ENCODE measurements around the gene MYRIP. TPM values are rescaled to one million over a fixed set of nuclear protein-coding genes. Genes with fewer than 3 reads are reported as not detected.

Gene MYRIP
- total RNA-seq, 1 experiment from 2014 or later: 0.59 TPM

- H3K4me1 ChIP-seq: no peaks in the 10 kb centered on the region
- no peaks in the 10 kb centered on the region for H3K9me3 ChIP-seq
- no peak for DNase-seq
- CTCF ChIA-PET: no interaction called here
- no peaks in the 10 kb centered on the region; the same call in 1 of the 2 replicates for H3K27me3 ChIP-seq (replicated peaks; ENCODE audit: control insufficient read depth, insufficient read depth, low read length)
- Mint-ChIP-seq H3K9me3 (ENCODE audit: unreplicated experiment) (no peaks in the 10 kb centered on the region), H3K4me1 (ENCODE audit: low read depth, unreplicated experiment) (no peaks in the 10 kb centered on the region), H3K27ac (ENCODE audit: unreplicated experiment) (no peak overlapping the region), H3K27me3 (ENCODE audit: insufficient read depth, unreplicated experiment) (peaks cover 14% of the 10 kb centered on the region), H3K4me3 (ENCODE audit: unreplicated experiment) (no peak overlapping the region), H3K36me3 (ENCODE audit: insufficient read depth, unreplicated experiment) (no peaks in the 10 kb centered on the region)
- no peak overlapping the region for H3K4me3 ChIP-seq (ENCODE audit: low read depth, low read length)
- BruUV-seq (replicated peaks): no TSS peak
- H3K36me3 ChIP-seq (ENCODE audit: control insufficient read depth, insufficient read depth, low read length): no peaks in the 10 kb centered on the region
- intact Hi-C loops (cut with micrococcal nuclease; ENCODE audit: unreplicated experiment): no loop called here
- no peak for TF ChIP-seq CTCF (IDR thresholded peaks at IDR 0.05; ENCODE audit: insufficient read depth in 1 of 2, low read depth in 1 of 2, low read length in 1 of 2, severe bottlenecking in 1 of 2, unreplicated experiment in 1 of 2)
- POLR2A ChIA-PET: no interaction called here
Observed at GRCh38 chr3:40223856-40224255, 414.4 kb downstream of the MYRIP start.

DNA sequence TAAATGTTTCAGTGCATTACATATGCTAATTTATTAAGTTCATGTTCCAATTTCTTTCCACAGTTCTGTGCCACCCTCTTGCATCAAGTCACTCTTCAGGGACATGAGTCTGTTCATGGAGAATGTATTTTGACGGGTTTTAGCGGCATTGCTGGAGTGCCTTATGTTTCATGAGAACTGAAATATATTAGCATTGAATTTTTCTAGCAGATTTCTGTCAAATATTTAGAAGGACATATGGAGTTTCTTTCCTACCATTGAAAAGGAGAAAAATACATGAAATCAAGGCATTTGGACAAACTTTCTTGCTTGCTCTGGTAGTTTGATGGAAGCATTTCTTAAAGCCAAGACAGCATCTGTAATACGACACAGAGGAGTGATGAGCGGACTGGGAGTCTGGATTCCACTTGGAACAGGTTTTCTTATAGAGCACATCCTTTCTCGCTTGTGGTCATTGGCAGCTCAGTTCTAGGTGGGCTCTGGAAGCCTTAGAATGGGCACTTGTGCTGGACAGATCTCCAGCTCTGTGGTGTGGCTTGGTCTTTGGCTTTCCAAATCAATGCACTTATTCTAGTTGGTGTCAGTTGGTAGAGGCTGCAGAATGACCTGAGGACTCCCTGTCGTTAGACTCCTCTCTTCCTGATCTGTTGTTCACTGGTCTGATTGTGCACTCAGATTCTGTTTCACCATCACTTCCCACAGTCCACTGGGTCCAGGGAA lies 415.5 kb downstream of the MYRIP start:
- Mint-ChIP-seq H3K9me3 (ENCODE audit: unreplicated experiment) (no peaks in the 10 kb centered on the region), H3K27me3 (ENCODE audit: insufficient read depth, unreplicated experiment) (peaks cover 15% of the 10 kb centered on the region), H3K4me1 (ENCODE audit: low read depth, unreplicated experiment) (no peaks in the 10 kb centered on the region), H3K27ac (ENCODE audit: unreplicated experiment) (no peak overlapping the region), H3K4me3 (ENCODE audit: unreplicated experiment) (no peak overlapping the region), H3K36me3 (ENCODE audit: insufficient read depth, unreplicated experiment) (no peaks in the 10 kb centered on the region)
- CTCF ChIA-PET: no interaction called here
- no peaks in the 10 kb centered on the region for H3K9me3 ChIP-seq
- H3K27me3 ChIP-seq (replicated peaks; ENCODE audit: control insufficient read depth, insufficient read depth, low read length): no peaks in the 10 kb centered on the region; the same call in 1 of the 2 replicates
- intact Hi-C loops (cut with micrococcal nuclease; ENCODE audit: unreplicated experiment): no loop called here
- no peak for DNase-seq
- POLR2A ChIA-PET: no interaction called here
- BruUV-seq (replicated peaks): no TSS peak
- TF ChIP-seq CTCF (IDR thresholded peaks at IDR 0.05; ENCODE audit: insufficient read depth in 1 of 2, low read depth in 1 of 2, low read length in 1 of 2, severe bottlenecking in 1 of 2, unreplicated experiment in 1 of 2): no peak
- no peak overlapping the region for H3K4me3 ChIP-seq (ENCODE audit: low read depth, low read length)
- no peaks in the 10 kb centered on the region for H3K36me3 ChIP-seq (ENCODE audit: control insufficient read depth, insufficient read depth, low read length)
- H3K4me1 ChIP-seq: no peaks in the 10 kb centered on the region

GRCh38 chr3:40226636-40227035 lies 417.2 kb downstream of the MYRIP start:
- H3K36me3 ChIP-seq (ENCODE audit: control insufficient read depth, insufficient read depth, low read length): no peaks in the 10 kb centered on the region
- no peak overlapping the region for H3K27ac Mint-ChIP-seq (ENCODE audit: unreplicated experiment)
- no peaks in the 10 kb centered on the region for H3K36me3 Mint-ChIP-seq (ENCODE audit: insufficient read depth, unreplicated experiment)
- no peak overlapping the region for H3K4me3 ChIP-seq (ENCODE audit: low read depth, low read length)
- H3K4me3 Mint-ChIP-seq (ENCODE audit: unreplicated experiment): no peak overlapping the region
- ChIA-PET POLR2A (no interaction called here), CTCF (no interaction called here)
- H3K4me1 Mint-ChIP-seq (ENCODE audit: low read depth, unreplicated experiment): no peaks in the 10 kb centered on the region
- no peaks in the 10 kb centered on the region; the same call in 1 of the 2 replicates for H3K27me3 ChIP-seq (replicated peaks; ENCODE audit: control insufficient read depth, insufficient read depth, low read length)
- H3K9me3 ChIP-seq: no peaks in the 10 kb centered on the region
- no peak for TF ChIP-seq CTCF (IDR thresholded peaks at IDR 0.05; ENCODE audit: insufficient read depth in 1 of 2, low read depth in 1 of 2, low read length in 1 of 2, severe bottlenecking in 1 of 2, unreplicated experiment in 1 of 2)
- intact Hi-C loops (cut with micrococcal nuclease; ENCODE audit: unreplicated experiment): no loop called here
- H3K4me1 ChIP-seq: no peaks in the 10 kb centered on the region
- peaks cover 17% of the 10 kb centered on the region for H3K27me3 Mint-ChIP-seq (ENCODE audit: insufficient read depth, unreplicated experiment)
- no peak for DNase-seq
- H3K9me3 Mint-ChIP-seq (ENCODE audit: unreplicated experiment): no peaks in the 10 kb centered on the region
- no TSS peak for BruUV-seq (replicated peaks)
